CD4-positive, CD25-positive, alpha-beta regulatory T cell (primary cell): ENCODE results near the gene POMT2. TPM values are rescaled to one million over a fixed set of nuclear protein-coding genes. Genes with fewer than 3 reads are reported as not detected.

ENCODE experiments used
- ATAC-seq, 2 donors: fragments of 150-1000 bp; cut with Tn5 transposase; one replicate each; pipeline ENCODE4 v1.10.0; 2021; ENCODE audit warnings: low read depth in 2 of 2, moderate number of reproducible peaks in 2 of 2, moderate library complexity in 1 of 2
- DNase-seq, 3 donors: peaks; one replicate each; pipeline versions ENCODE4 v3.0.0 to v3.0.0-alpha.2; 2012 to 2022; ENCODE audit warnings: mixed read lengths in 1 of 3
- H3K27ac ChIP-seq: one replicate; pipeline ENCODE4 v1.7.0; 2013; ENCODE audit warnings: mild to moderate bottlenecking, low read length; ENCODE audit not compliant: insufficient read depth, poor library complexity, severe bottlenecking
- H3K27me3 ChIP-seq: one replicate; pipeline ENCODE4 v1.7.0; 2013; ENCODE audit warnings: low read length; ENCODE audit not compliant: control insufficient read depth, insufficient read depth
- H3K36me3 ChIP-seq: one replicate; pipeline ENCODE4 v1.7.0; 2013; ENCODE audit warnings: mild to moderate bottlenecking, low read length, moderate library complexity; ENCODE audit not compliant: control insufficient read depth, insufficient read depth
- H3K4me1 ChIP-seq: 2 replicates; pipeline ENCODE4 v1.7.0; 2013; ENCODE audit warnings: mild to moderate bottlenecking, low read length; ENCODE audit not compliant: insufficient read depth, control insufficient read depth, poor library complexity, severe bottlenecking
- H3K4me3 ChIP-seq: one replicate; pipeline ENCODE4 v1.7.0; 2013; ENCODE audit warnings: low read depth, mild to moderate bottlenecking, low read length, moderate library complexity
- H3K9me3 ChIP-seq, 2 experiments: 1 replicate in 1 of 2; 2 replicates in 1 of 2; pipeline ENCODE4 v1.7.0; 2013; ENCODE audit warnings: low read length in 2 of 2, mild to moderate bottlenecking in 1 of 2, moderate library complexity in 1 of 2; ENCODE audit not compliant: control insufficient read depth in 2 of 2
- H3K27ac Mint-ChIP-seq, 3 donors: one replicate each; pipeline ENCODE4 v1.8.0; 2020 to 2022; ENCODE audit warnings: mild to moderate bottlenecking in 3 of 3, mixed read lengths in 3 of 3, moderate library complexity in 2 of 3
- H3K27me3 Mint-ChIP-seq: one replicate; pipeline ENCODE4 v1.8.0; 2022; ENCODE audit warnings: mild to moderate bottlenecking, mixed read lengths
- H3K36me3 Mint-ChIP-seq: one replicate; pipeline ENCODE4 v1.8.0; 2020; ENCODE audit warnings: mixed read lengths
- H3K4me1 Mint-ChIP-seq, 4 donors: one replicate each; pipeline ENCODE4 v1.8.0; 2020 to 2022; ENCODE audit warnings: mixed read lengths in 4 of 4, mild to moderate bottlenecking in 1 of 4
- H3K4me3 Mint-ChIP-seq, 4 donors: one replicate each; pipeline ENCODE4 v1.8.0; 2020 to 2022; ENCODE audit warnings: mild to moderate bottlenecking in 4 of 4, mixed read lengths in 4 of 4, moderate library complexity in 3 of 4
- H3K9me3 Mint-ChIP-seq, 7 donors: one replicate each; pipeline ENCODE4 v1.8.0; 2020 to 2022; ENCODE audit warnings: mixed read lengths in 7 of 7, mild to moderate bottlenecking in 3 of 7, moderate library complexity in 2 of 7
- polyA plus RNA-seq, 4 donors: library from polyadenylated mRNA; unstranded; fragments of 300-500 nt; fragmentation: Illumina TruSeq; gene quantifications; one replicate each; pipeline ENCODE4 v1.2.3, GENCODE V29; 2021
- total RNA-seq: library from RNA; stranded (reverse); gene quantifications from one replicate; pipeline ENCODE4 v1.2.3, GENCODE V29; 2022

Gene POMT2
- total and polyA plus RNA-seq, 5 donors from 2014 or later, result 0.53 to 11.3 (median 1.9) TPM

- Mint-ChIP-seq H3K4me1 (no peaks in the 10 kb centered on the region), H3K36me3 (no peaks in the 10 kb centered on the region), H3K4me3 (no peak overlapping the region), H3K27me3 (peaks cover 52% of the 10 kb centered on the region), H3K27ac (no peak overlapping the region), H3K9me3 (peaks cover 0 to 4% (median 1%) of the 10 kb centered on the region in 7 donors)
- H3K36me3 ChIP-seq, result no peaks in the 10 kb centered on the region
- ATAC-seq (no peak), DNase-seq (no peak)
- no peak overlapping the region for H3K27ac ChIP-seq
- H3K27me3 ChIP-seq, result peaks cover 2% of the 10 kb centered on the region
- H3K4me1 ChIP-seq, result no peaks in the 10 kb centered on the region
- H3K4me3 ChIP-seq, result no peak overlapping the region
- H3K9me3 ChIP-seq, result no peaks in the 10 kb centered on the region
Measured at GRCh38 chr14:77270361-77271112, 50.1 kb downstream of the POMT2 start.

GRCh38 chr14:77268989-77269600 is 51.6 kb downstream of the POMT2 start:
- ATAC-seq (no peak), DNase-seq (no peak)
- Histone ChIP-seq H3K27ac (no peak overlapping the region), H3K36me3 (no peaks in the 10 kb centered on the region), H3K27me3 (peaks cover 2% of the 10 kb centered on the region), H3K4me1 (no peaks in the 10 kb centered on the region), H3K4me3 (no peak overlapping the region), H3K9me3 (no peaks in the 10 kb centered on the region)
- Mint-ChIP-seq H3K27ac (no peak overlapping the region), H3K27me3 (peaks cover 52% of the 10 kb centered on the region), H3K4me3 (no peak overlapping the region), H3K4me1 (no peaks in the 10 kb centered on the region), H3K9me3 (peaks cover 0 to 4% (median 1%) of the 10 kb centered on the region in 7 donors), H3K36me3 (no peaks in the 10 kb centered on the region)

- ATAC-seq (no peak), DNase-seq (no peak)
- Histone ChIP-seq H3K4me1 (no peaks in the 10 kb centered on the region), H3K27me3 (peaks cover 2% of the 10 kb centered on the region), H3K36me3 (no peaks in the 10 kb centered on the region), H3K4me3 (no peak overlapping the region), H3K9me3 (no peaks in the 10 kb centered on the region), H3K27ac (no peak overlapping the region)
- Mint-ChIP-seq H3K27ac (peak overlapping the region in 1 of 3 donors; percentile 64), H3K4me3 (no peak overlapping the region), H3K4me1 (no peaks in the 10 kb centered on the region), H3K9me3 (peaks cover 0 to 4% (median 1%) of the 10 kb centered on the region in 7 donors), H3K27me3 (peaks cover 47% of the 10 kb centered on the region), H3K36me3 (no peaks in the 10 kb centered on the region)
Measured at GRCh38 chr14:77267937-77268699, 52.6 kb downstream of the POMT2 start.

- H3K9me3 Mint-ChIP-seq, result peaks cover 0 to 4% (median 1%) of the 10 kb centered on the region in 7 donors
- no peak overlapping the region for H3K4me3 ChIP-seq
- no peaks in the 10 kb centered on the region for H3K4me1 ChIP-seq
- no peak for DNase-seq
- no peaks in the 10 kb centered on the region for H3K36me3 ChIP-seq
- H3K4me1 Mint-ChIP-seq, result no peaks in the 10 kb centered on the region
- ATAC-seq, result no peak
- peaks cover 2% of the 10 kb centered on the region for H3K27me3 ChIP-seq
- no peak overlapping the region for H3K27ac ChIP-seq
- H3K4me3 Mint-ChIP-seq, result no peak overlapping the region
- no peaks in the 10 kb centered on the region for H3K36me3 Mint-ChIP-seq
- no peaks in the 10 kb centered on the region for H3K9me3 ChIP-seq
- H3K27ac Mint-ChIP-seq, result no peak overlapping the region
- peaks cover 31% of the 10 kb centered on the region for H3K27me3 Mint-ChIP-seq
Measured at GRCh38 chr14:77266336-77266735, 54.3 kb downstream of the POMT2 start.

DNA sequence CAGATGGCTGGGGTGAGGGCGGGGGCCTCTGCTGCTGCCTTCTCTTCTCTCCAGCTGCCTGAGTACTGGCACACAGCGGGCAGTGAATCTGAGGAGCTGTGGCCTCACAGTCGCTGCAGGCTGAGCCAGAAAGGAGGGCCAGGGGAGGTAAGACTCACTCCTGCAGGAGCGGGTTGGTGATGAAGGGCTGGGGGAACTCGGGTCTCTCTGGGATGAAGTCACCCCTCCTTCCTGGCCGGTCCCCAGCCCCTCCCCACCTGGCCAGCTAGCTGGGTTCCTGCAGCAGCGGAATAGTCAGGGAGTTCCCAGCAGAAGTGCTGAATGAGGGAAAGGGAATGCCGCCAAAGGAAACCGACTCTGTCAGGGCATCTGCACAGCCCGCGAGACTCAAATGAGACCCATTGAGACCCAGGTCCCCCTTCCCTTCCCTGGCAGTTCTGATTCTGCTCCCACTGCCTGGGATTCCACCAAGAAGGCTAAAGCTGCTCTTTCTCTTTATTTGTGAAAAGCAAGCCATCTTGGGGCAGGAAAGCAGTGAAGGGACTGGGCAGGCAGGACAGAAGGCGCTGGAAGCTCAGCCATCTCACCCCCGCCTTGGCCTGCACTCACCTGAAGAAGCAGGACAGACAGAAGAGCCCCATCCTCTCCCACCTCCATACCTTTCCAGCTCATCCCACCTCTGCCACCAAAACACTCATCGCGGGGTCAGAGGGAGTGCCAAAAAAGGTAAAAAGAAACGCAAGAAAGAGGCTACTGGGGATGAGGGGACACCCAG is 54.9 kb downstream of the POMT2 start:
- ATAC-seq, result no peak
- H3K27ac Mint-ChIP-seq, result peak overlapping the region in 1 of 3 donors; percentile 60
- no peak overlapping the region for H3K4me3 ChIP-seq
- peaks cover 2% of the 10 kb centered on the region for H3K27me3 ChIP-seq
- H3K4me1 ChIP-seq, result no peaks in the 10 kb centered on the region
- peaks cover 34% of the 10 kb centered on the region for H3K27me3 Mint-ChIP-seq
- H3K9me3 ChIP-seq, result no peaks in the 10 kb centered on the region
- no peaks in the 10 kb centered on the region for H3K36me3 Mint-ChIP-seq
- no peak overlapping the region for H3K4me3 Mint-ChIP-seq
- DNase-seq, result no peak
- H3K27ac ChIP-seq, result no peak overlapping the region
- H3K9me3 Mint-ChIP-seq, result peaks cover 0 to 4% (median 1%) of the 10 kb centered on the region in 7 donors
- no peaks in the 10 kb centered on the region for H3K4me1 Mint-ChIP-seq
- H3K36me3 ChIP-seq, result no peaks in the 10 kb centered on the region

- ATAC-seq, result no peak
- Histone ChIP-seq H3K27ac (no peak overlapping the region), H3K4me1 (no peaks in the 10 kb centered on the region), H3K9me3 (no peaks in the 10 kb centered on the region), H3K36me3 (no peaks in the 10 kb centered on the region), H3K27me3 (peaks cover 2% of the 10 kb centered on the region), H3K4me3 (no peak overlapping the region)
- Mint-ChIP-seq H3K36me3 (no peaks in the 10 kb centered on the region), H3K4me3 (no peak overlapping the region), H3K27ac (peak overlapping the region in 1 of 3 donors; percentile 60), H3K9me3 (peaks cover 0 to 4% (median 1%) of the 10 kb centered on the region in 7 donors), H3K27me3 (peaks cover 33% of the 10 kb centered on the region), H3K4me1 (no peaks in the 10 kb centered on the region)
- no peak for DNase-seq
Measured at GRCh38 chr14:77265187-77265515, 55.5 kb downstream of the POMT2 start.

- no peaks in the 10 kb centered on the region for H3K9me3 ChIP-seq
- DNase-seq, result no peak
- H3K36me3 ChIP-seq, result no peaks in the 10 kb centered on the region
- peaks cover 0 to 4% (median 1%) of the 10 kb centered on the region in 7 donors for H3K9me3 Mint-ChIP-seq
- no peak overlapping the region for H3K4me3 Mint-ChIP-seq
- no peak overlapping the region for H3K27ac ChIP-seq
- peaks cover 2% of the 10 kb centered on the region for H3K27me3 ChIP-seq
- ATAC-seq, result no peak
- H3K27ac Mint-ChIP-seq, result no peak overlapping the region
- H3K36me3 Mint-ChIP-seq, result no peaks in the 10 kb centered on the region
- no peak overlapping the region for H3K4me3 ChIP-seq
- no peaks in the 10 kb centered on the region for H3K4me1 ChIP-seq
- no peaks in the 10 kb centered on the region for H3K4me1 Mint-ChIP-seq
- H3K27me3 Mint-ChIP-seq, result peaks cover 29% of the 10 kb centered on the region
Measured at GRCh38 chr14:77264466-77265186, 56.1 kb downstream of the POMT2 start.
